ENCODE measurements around the gene TMEM94.

DNA sequence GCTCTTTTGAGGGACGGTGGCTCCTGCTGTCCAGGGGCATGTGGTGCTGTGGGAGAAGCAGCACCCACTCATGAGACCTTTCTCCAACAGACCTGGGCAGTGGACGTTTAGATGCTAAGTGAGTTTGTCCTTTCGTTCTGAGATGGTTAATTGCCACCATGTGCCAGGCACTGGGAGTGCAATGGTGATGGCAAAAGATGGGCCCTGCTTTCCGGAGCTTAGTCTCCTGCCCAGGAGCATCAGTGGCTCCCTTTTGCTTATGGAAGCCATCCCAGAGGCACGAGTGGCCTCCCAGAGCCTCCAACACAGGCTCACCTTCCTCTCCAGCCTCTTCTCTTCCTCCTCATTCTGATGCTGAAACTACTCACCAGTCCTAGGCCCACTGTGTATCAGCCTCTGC lies 30.5 kb downstream of the TMEM94 start:
- TF ChIP-seq, protein P1, sequence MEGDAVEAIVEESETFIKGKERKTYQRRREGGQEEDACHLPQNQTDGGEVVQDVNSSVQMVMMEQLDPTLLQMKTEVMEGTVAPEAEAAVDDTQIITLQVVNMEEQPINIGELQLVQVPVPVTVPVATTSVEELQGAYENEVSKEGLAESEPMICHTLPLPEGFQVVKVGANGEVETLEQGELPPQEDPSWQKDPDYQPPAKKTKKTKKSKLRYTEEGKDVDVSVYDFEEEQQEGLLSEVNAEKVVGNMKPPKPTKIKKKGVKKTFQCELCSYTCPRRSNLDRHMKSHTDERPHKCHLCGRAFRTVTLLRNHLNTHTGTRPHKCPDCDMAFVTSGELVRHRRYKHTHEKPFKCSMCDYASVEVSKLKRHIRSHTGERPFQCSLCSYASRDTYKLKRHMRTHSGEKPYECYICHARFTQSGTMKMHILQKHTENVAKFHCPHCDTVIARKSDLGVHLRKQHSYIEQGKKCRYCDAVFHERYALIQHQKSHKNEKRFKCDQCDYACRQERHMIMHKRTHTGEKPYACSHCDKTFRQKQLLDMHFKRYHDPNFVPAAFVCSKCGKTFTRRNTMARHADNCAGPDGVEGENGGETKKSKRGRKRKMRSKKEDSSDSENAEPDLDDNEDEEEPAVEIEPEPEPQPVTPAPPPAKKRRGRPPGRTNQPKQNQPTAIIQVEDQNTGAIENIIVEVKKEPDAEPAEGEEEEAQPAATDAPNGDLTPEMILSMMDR (IDR thresholded peaks at IDR 0.05): no peak
- TF ChIP-seq POLR2A (IDR thresholded peaks at IDR 0.05): no peak
